ENCODE measurements around the gene ADH1B.

GRCh38 chr4:99282731-99283130 is 38.5 kb downstream of the ADH1B start:
- TF ChIP-seq HDAC2 (IDR thresholded peaks at IDR 0.05) (no peak), E4F1 (IDR thresholded peaks at IDR 0.05; ENCODE audit: borderline replicate concordance, partially characterized antibody) (no peak), POLR2A (IDR thresholded peaks at IDR 0.05; ENCODE audit: low read depth, low read length) (no peak), BACH1 (IDR thresholded peaks at IDR 0.05; ENCODE audit: borderline replicate concordance) (no peak), JUNB (IDR thresholded peaks at IDR 0.05) (no peak), YY1 (IDR thresholded peaks at IDR 0.05; ENCODE audit: low read depth, low read length) (no peak), EP300 (IDR thresholded peaks at IDR 0.05; ENCODE audit: borderline replicate concordance in 1 of 2, control insufficient read depth in 1 of 2, low read depth in 2 of 2, low read length in 2 of 2) (no peak), JUND (IDR thresholded peaks at IDR 0.05; ENCODE audit: low read depth, low read length) (no peak), NBN (IDR thresholded peaks at IDR 0.05) (no peak), CTCF (IDR thresholded peaks at IDR 0.05 in 2 of 3, conservative IDR thresholded peaks at IDR 0.05 in 1 of 3; ENCODE audit: control insufficient read depth in 2 of 3, extremely low read depth in 1 of 3, insufficient read depth in 1 of 3, low read depth in 3 of 3, low read length in 3 of 3) (no peak), FOXK2 (IDR thresholded peaks at IDR 0.05) (no peak)

Measured in GM12878 (cell line).